HEK293T (cell line): ENCODE data around the gene TRABD2B.
A peak's percentile ranks its signal among the peaks of the same experiment; 100 is the strongest.

Experiments
- CTCF ChIA-PET: fragments of 350-600 bp; formaldehyde crosslinking; extraction: SDS; loops from one replicate; lab custom pipeline; 2021; ENCODE audit warnings: antibody characterized with exemption, inconsistent platforms; lab: Yijun Ruan, JAX
- POLR2A ChIA-PET: fragments of 350-600 bp; formaldehyde crosslinking; extraction: SDS; loops from one replicate; lab custom pipeline; 2020; ENCODE audit warnings: antibody characterized with exemption, inconsistent platforms; lab: Yijun Ruan, JAX
- DNase-seq: peaks from one replicate; pipeline ENCODE4 v3.0.0; 2012; ENCODE audit warnings: mixed read lengths; ENCODE audit errors: extremely low spot score
- ARNT ChIP-seq: fragments of 450-650 bp; IDR thresholded peaks from 2 replicates; pipeline ENCODE4 v1.6.1; 2017; ENCODE audit warnings: mild to moderate bottlenecking
- BHLHE40 ChIP-seq: fragments of 450-650 bp; IDR thresholded peaks from 2 replicates; pipeline ENCODE4 v1.6.1; 2016; ENCODE audit warnings: mild to moderate bottlenecking, moderate library complexity, borderline replicate concordance
- CTBP1 ChIP-seq: fragments of 450-650 bp; IDR thresholded peaks from 2 replicates; pipeline ENCODE4 v1.6.1; 2016; ENCODE audit warnings: borderline replicate concordance
- ELF4 ChIP-seq: fragments of 450-650 bp; IDR thresholded peaks from 2 replicates; pipeline ENCODE4 v1.6.1; 2017; ENCODE audit warnings: antibody characterized with exemption
- FOXA1 ChIP-seq: fragments of 450-650 bp; IDR thresholded peaks from 2 replicates; pipeline ENCODE4 v1.6.1; 2016; ENCODE audit warnings: mild to moderate bottlenecking
- FOXK2 ChIP-seq: fragments of 450-650 bp; IDR thresholded peaks from 2 replicates; pipeline ENCODE4 v1.6.1; 2016; ENCODE audit warnings: mild to moderate bottlenecking
- FOXM1 ChIP-seq: fragments of 450-650 bp; IDR thresholded peaks from 2 replicates; pipeline ENCODE4 v1.6.1; 2017; ENCODE audit warnings: mild to moderate bottlenecking, borderline replicate concordance
- HDGF ChIP-seq: fragments of 450-650 bp; IDR thresholded peaks from 2 replicates; pipeline ENCODE4 v1.6.1; 2017; ENCODE audit warnings: antibody characterized with exemption, borderline replicate concordance
- L3MBTL2 ChIP-seq: fragments of 450-650 bp; conservative IDR thresholded peaks from 2 replicates; pipeline ENCODE4 v1.6.1; 2016; ENCODE audit warnings: mild to moderate bottlenecking
- LEF1 ChIP-seq: fragments of 450-650 bp; IDR thresholded peaks from 2 replicates; pipeline ENCODE4 v1.6.1; 2017; ENCODE audit warnings: mild to moderate bottlenecking, borderline replicate concordance
- NFRKB ChIP-seq: fragments of 450-650 bp; IDR thresholded peaks from 2 replicates; pipeline ENCODE4 v1.6.1; 2016; ENCODE audit warnings: mild to moderate bottlenecking, moderate library complexity
- SP1 ChIP-seq: fragments of 450-650 bp; IDR thresholded peaks from 2 replicates; pipeline ENCODE4 v1.6.1; 2017
- SUZ12 ChIP-seq: fragments of 450-650 bp; IDR thresholded peaks from 2 replicates; pipeline ENCODE4 v1.6.1; 2016; ENCODE audit warnings: mild to moderate bottlenecking
- TARDBP ChIP-seq: fragments of 450-650 bp; IDR thresholded peaks from 2 replicates; pipeline ENCODE4 v1.6.1; 2016
- ZNF384 ChIP-seq: fragments of 450-650 bp; IDR thresholded peaks from 2 replicates; pipeline ENCODE4 v1.6.1; 2016
- TF ChIP-seq, protein P1 (sequence below): fragments of 450-650 bp; IDR thresholded peaks from 2 replicates; pipeline ENCODE4 v1.6.1; 2016

Gene TRABD2B

DNA sequence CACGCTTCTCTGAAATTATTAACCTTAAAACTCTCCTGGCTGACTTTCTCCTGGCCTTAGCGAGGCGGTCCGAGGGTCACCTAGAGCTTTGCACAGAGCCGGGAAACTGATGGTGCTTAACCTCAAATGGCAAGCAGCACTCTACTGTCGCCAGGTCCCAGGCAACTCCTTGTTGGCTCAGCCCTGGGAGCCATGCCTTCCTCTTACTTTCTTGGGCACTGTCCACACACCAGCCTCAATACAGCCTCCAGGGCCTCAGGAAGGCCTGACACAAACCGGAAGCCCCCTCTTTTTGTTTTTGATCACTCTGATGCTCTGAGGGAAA is 3.8 kb downstream of the TRABD2B start:
- ChIA-PET POLR2A (no interaction called here), CTCF (no interaction called here)
- DNase-seq, result no peak
- TF ChIP-seq L3MBTL2 (no peak), FOXA1 (no peak), HDGF (no peak)

DNA sequence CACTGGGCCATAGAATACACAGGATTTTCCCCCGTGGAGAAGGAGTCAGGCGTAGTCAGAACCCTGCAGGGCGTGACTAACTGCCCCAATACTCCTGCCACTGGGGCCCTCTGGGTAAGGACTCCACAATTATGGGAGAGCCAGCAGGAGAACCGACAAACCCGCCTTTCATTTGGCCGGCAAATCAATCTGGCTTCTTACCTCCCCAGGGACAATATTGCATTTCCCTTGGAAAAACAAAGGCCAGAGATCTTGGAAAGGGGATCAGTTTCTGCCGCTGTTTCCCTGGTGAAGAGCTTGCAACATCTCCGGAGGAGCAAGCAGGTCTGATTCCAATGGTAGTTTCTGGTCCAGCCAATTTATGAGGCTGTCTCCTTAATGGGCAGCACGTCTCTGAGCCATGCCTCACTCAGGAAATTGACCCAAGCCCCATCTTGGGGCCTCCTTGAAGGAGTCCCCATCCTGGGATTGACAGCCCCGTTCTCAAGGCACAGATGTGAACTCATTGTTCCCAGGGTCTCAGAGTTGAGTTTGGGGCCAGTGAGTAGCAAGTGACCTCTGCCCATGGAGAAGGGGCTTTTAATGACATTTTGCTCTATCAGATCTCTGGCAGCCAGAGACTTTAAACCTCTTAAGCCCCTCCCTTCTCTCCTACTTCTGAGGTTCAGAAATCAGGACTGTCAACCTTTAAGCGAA is 4.3 kb downstream of the TRABD2B start:
- TF ChIP-seq, protein P1, sequence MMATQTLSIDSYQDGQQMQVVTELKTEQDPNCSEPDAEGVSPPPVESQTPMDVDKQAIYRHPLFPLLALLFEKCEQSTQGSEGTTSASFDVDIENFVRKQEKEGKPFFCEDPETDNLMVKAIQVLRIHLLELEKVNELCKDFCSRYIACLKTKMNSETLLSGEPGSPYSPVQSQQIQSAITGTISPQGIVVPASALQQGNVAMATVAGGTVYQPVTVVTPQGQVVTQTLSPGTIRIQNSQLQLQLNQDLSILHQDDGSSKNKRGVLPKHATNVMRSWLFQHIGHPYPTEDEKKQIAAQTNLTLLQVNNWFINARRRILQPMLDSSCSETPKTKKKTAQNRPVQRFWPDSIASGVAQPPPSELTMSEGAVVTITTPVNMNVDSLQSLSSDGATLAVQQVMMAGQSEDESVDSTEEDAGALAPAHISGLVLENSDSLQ, result 0 out of 2 replicates have a peak, but pooled peaks have one; percentile 4
- TF ChIP-seq TARDBP, result no peak
- no peak for TF ChIP-seq NFRKB
- no peak for TF ChIP-seq L3MBTL2
- POLR2A ChIA-PET, result no interaction called here
- CTCF ChIA-PET, result no interaction called here
- DNase-seq, result peak; percentile 27

DNA sequence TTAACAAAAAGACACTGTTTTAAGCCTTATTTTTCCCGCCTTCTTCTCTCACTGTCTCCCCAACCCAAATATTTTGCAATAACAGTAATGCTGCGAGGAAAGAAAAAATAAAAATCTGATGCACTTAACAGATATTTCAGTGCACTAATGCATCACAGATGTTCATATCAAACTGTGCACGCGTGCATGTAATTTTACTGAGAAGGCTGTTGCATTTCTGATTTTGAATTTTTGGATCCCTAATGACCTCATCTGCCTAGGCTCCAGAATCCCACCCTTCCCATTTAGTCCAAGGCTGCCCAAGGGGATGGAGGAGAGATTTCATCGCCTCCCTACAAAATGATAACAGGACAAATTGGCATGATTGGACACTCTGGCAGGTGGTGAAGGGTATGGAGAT is 5.5 kb downstream of the TRABD2B start:
- ChIA-PET CTCF (no interaction called here), POLR2A (no interaction called here)
- DNase-seq, result no peak
- no peak for TF ChIP-seq HDGF
- no peak for TF ChIP-seq SP1
- no peak for TF ChIP-seq TARDBP
- TF ChIP-seq L3MBTL2, result no peak
- no peak for TF ChIP-seq BHLHE40
- no peak for TF ChIP-seq ELF4
- TF ChIP-seq FOXK2, result no peak
- no peak for TF ChIP-seq ZNF384
- TF ChIP-seq LEF1, result no peak
- no peak for TF ChIP-seq NFRKB
- no peak for TF ChIP-seq ARNT
- no peak for TF ChIP-seq SUZ12
- no peak for TF ChIP-seq CTBP1

GRCh38 chr1:47991187-47991586 is 6.0 kb downstream of the TRABD2B start:
- ChIA-PET POLR2A (no interaction called here), CTCF (interaction anchor here (1.0 kb wide), 1 partner anchor 18 kb away, joined by 4 read pairs; no protein-coding TSS in a partner anchor)
- peak; percentile 37 for DNase-seq
- TF ChIP-seq NFRKB (no peak), L3MBTL2 (peak; percentile 24; the same call in 1 of the 2 replicates)

DNA sequence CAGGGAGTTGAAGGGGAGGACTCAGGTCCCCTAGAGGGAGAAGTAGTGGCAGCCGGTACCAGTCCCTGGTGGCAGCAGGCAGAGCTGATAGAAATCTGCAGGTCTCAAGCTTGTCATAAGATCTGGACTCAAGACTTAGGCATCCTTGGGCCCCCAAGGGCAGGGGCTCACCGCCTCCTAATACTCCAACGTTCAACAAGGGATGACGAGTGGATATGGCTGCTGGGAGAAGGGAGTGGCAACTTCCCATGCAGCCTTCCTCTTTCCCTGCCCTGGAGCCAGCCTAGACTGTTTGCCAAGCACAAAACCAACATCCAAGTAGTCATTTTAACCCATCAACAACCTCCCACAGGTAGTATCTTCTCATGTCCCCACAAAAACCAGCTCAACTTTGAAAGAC is 6.9 kb downstream of the TRABD2B start:
- ChIA-PET CTCF (interaction anchor here (1.0 kb wide), 1 partner anchor 17 kb away, joined by 4 read pairs; no protein-coding TSS in a partner anchor), POLR2A (no interaction called here)
- TF ChIP-seq FOXM1 (no peak), FOXK2 (no peak), LEF1 (no peak), CTBP1 (no peak), ELF4 (no peak), ARNT (no peak), L3MBTL2 (no peak), FOXA1 (no peak), ZNF384 (no peak), HDGF (no peak)
- no peak for DNase-seq

- ChIA-PET POLR2A (no interaction called here), CTCF (no interaction called here)
- TF ChIP-seq BHLHE40 (no peak), CTBP1 (no peak), FOXA1 (no peak), SP1 (no peak), ARNT (no peak), ZNF384 (no peak), ELF4 (no peak), LEF1 (no peak)
- TF ChIP-seq, protein P1, result no peak
- DNase-seq, result no peak
These were observed 9.6 kb downstream of the TRABD2B start for GRCh38 chr1:47987601-47988000.

GRCh38 chr1:47986761-47987200 is 10.4 kb downstream of the TRABD2B start:
- no peak for DNase-seq
- ChIA-PET CTCF (interaction anchor here (1.6 kb wide), 1 partner anchor 10 kb away, joined by 7 read pairs; the partner anchor contains the start of gene TRABD2B), POLR2A (no interaction called here)
- TF ChIP-seq NFRKB (no peak), TARDBP (no peak), LEF1 (no peak), BHLHE40 (no peak)

GRCh38 chr1:47985018-47985417 is 12.2 kb downstream of the TRABD2B start:
- DNase-seq, result no peak
- TF ChIP-seq NFRKB (no peak), HDGF (no peak), FOXA1 (no peak), ARNT (no peak), ELF4 (no peak), CTBP1 (no peak), ZNF384 (no peak), L3MBTL2 (no peak), FOXM1 (no peak), LEF1 (no peak), SUZ12 (no peak), BHLHE40 (no peak), TARDBP (no peak), SP1 (no peak), FOXK2 (no peak)
- TF ChIP-seq, protein P1, result no peak
- CTCF ChIA-PET, result interaction anchor here (1.0 to 1.3 kb wide), 3 partner anchors 12 to 109 kb away, joined by 3 to 4 read pairs (median 3); no protein-coding TSS in a partner anchor
- POLR2A ChIA-PET, result no interaction called here
